Mucosa of descending colon (tissue), 3 donors: Measurements from ENCODE around the gene ESYT2. TPM values are rescaled to one million over a fixed set of nuclear protein-coding genes. Genes with fewer than 3 reads are reported as not detected.
"Not testable (repeated sequence)": the region's sequence is repeated elsewhere in the genome, so short reads cannot be mapped to it uniquely, and the experiment has no call there.

Experiments used
- ATAC-seq: fragments of 200-7000 bp; cut with Tn5 transposase; one replicate; pipeline ENCODE4 v1.9.1; 2020; ENCODE audit warnings: mild to moderate bottlenecking, moderate library complexity
- DNase-seq, 3 donors: peaks; one replicate each; pipeline ENCODE4 v3.0.0-alpha.2; 2020
- H3K36me3 ChIP-seq: fragments of 200-600 bp; one replicate; pipeline ENCODE4 v1.8.0; 2021; ENCODE audit warnings: low read depth, mild to moderate bottlenecking
- H3K4me1 ChIP-seq: fragments of 200-600 bp; one replicate; pipeline ENCODE4 v1.8.0; 2021; ENCODE audit warnings: low read depth, mild to moderate bottlenecking
- H3K4me3 ChIP-seq: fragments of 200-600 bp; one replicate; pipeline ENCODE4 v1.8.0; 2021; ENCODE audit warnings: mild to moderate bottlenecking
- H3K9me3 ChIP-seq: fragments of 200-600 bp; one replicate; pipeline ENCODE4 v1.8.0; 2021; ENCODE audit warnings: mild to moderate bottlenecking
- CTCF ChIP-seq: fragments of 200-600 bp; IDR thresholded peaks from one replicate; pipeline ENCODE4 v1.8.0; 2022; ENCODE audit warnings: antibody characterized with exemption, mild to moderate bottlenecking
- intact Hi-C, 2 donors: fragments of 100-400 bp; cut with DNase I in 1 of 2; cut with micrococcal nuclease in 1 of 2; formaldehyde crosslinking; loops; one replicate each; pipeline versions ENCODE4 v1.11.0 to v1.11.1; 2022; cut with DNase I, micrococcal nuclease
- total RNA-seq, 3 donors: library from RNA; stranded (reverse); fragmentation: NEBNext Ultra II Directional in 2 of 3; extraction: Animal tissue kit (Norgen Biotek cat#: 25700) in 2 of 3; gene quantifications; one replicate each; pipeline versions ENCODE4 v1.2.1 to v1.2.4, GENCODE V29; 2021 to 2023
- donor health status: DM: no; HTN: no; CAD: no; lungs with moderate emphysema.
- donor health status: DM: no; HTN: no; CAD: no.
- donor health status: DM: no; HTN: yes; CAD: no.

Gene ESYT2
- total RNA-seq, 3 donors from 2014 or later: 66.8 to 89.3 (median 69.0) TPM

- ATAC-seq (no peak), DNase-seq (no peak)
- H3K9me3 ChIP-seq: no peaks in the 10 kb centered on the region
- H3K4me3 ChIP-seq: no peak overlapping the region
- intact Hi-C loops: no loop called here
- no peak for TF ChIP-seq CTCF
- H3K4me1 ChIP-seq: peaks cover 13% of the 10 kb centered on the region
- no peaks in the 10 kb centered on the region for H3K36me3 ChIP-seq
Observed at GRCh38 chr7:158849442-158849767, 20.1 kb upstream of the ESYT2 start.

GRCh38 chr7:158847451-158847866, 18.1 kb upstream of the ESYT2 start:
- no peak for TF ChIP-seq CTCF
- H3K9me3 ChIP-seq: no peaks in the 10 kb centered on the region
- peaks cover 13% of the 10 kb centered on the region for H3K4me1 ChIP-seq
- no peaks in the 10 kb centered on the region for H3K36me3 ChIP-seq
- intact Hi-C loops: no loop called here
- no peak for ATAC-seq
- no peak for DNase-seq
- no peak overlapping the region for H3K4me3 ChIP-seq

- intact Hi-C loops: no loop called here
- ATAC-seq (no peak), DNase-seq (no peak)
- Histone ChIP-seq H3K4me1 (peaks cover 13% of the 10 kb centered on the region), H3K36me3 (no peaks in the 10 kb centered on the region), H3K9me3 (no peaks in the 10 kb centered on the region), H3K4me3 (no peak overlapping the region)
- no peak for TF ChIP-seq CTCF
Observed at GRCh38 chr7:158846304-158846703, 17.0 kb upstream of the ESYT2 start.

- Histone ChIP-seq H3K4me1 (no peaks in the 10 kb centered on the region), H3K9me3 (no peaks in the 10 kb centered on the region), H3K36me3 (no peaks in the 10 kb centered on the region), H3K4me3 (no peak overlapping the region)
- ATAC-seq (no peak), DNase-seq (no peak)
- intact Hi-C loops: no loop called here
- no peak for TF ChIP-seq CTCF
Observed at GRCh38 chr7:158843771-158844170, 14.5 kb upstream of the ESYT2 start.

GRCh38 chr7:158842486-158842885, 13.2 kb upstream of the ESYT2 start:
- no peak for TF ChIP-seq CTCF
- Histone ChIP-seq H3K9me3 (no peaks in the 10 kb centered on the region), H3K36me3 (no peaks in the 10 kb centered on the region), H3K4me1 (no peaks in the 10 kb centered on the region), H3K4me3 (no peak overlapping the region)
- DNase-seq (no peak), ATAC-seq (no peak)
- intact Hi-C loops: no loop called here

GRCh38 chr7:158840604-158841003, 11.3 kb upstream of the ESYT2 start:
- intact Hi-C loops: no loop called here
- TF ChIP-seq CTCF: no peak
- Histone ChIP-seq H3K4me1 (no peaks in the 10 kb centered on the region), H3K36me3 (no peaks in the 10 kb centered on the region), H3K9me3 (no peaks in the 10 kb centered on the region), H3K4me3 (no peak overlapping the region)
- ATAC-seq (no peak), DNase-seq (no peak)

GRCh38 chr7:158839177-158839576, 9.9 kb upstream of the ESYT2 start:
- not testable (repeated sequence) for H3K36me3 ChIP-seq, DNase-seq

More at GRCh38 chr7:158839177-158839576, 9.9 kb upstream of the ESYT2 start:
- H3K4me1 ChIP-seq, intact Hi-C loops, ATAC-seq, H3K4me3 ChIP-seq, H3K9me3 ChIP-seq: not testable (repeated sequence)
